Muscle layer of duodenum (tissue), 2 donors: ENCODE data around the gene PITX1.

ENCODE experiments used
- H3K27ac ChIP-seq: one replicate; pipeline ENCODE4 v1.7.0; 2013; ENCODE audit warnings: mild to moderate bottlenecking, low read length
- H3K27me3 ChIP-seq: one replicate; pipeline ENCODE4 v1.7.0; 2013; ENCODE audit warnings: low read depth, mild to moderate bottlenecking, control low read depth, low read length
- H3K36me3 ChIP-seq, 2 donors: one replicate each; pipeline ENCODE4 v1.7.0; 2013; ENCODE audit warnings: low read length in 2 of 2, control low read depth in 1 of 2, mild to moderate bottlenecking in 1 of 2; ENCODE audit not compliant: insufficient read depth in 2 of 2, control insufficient read depth in 1 of 2
- H3K4me1 ChIP-seq, 2 donors: one replicate each; pipeline ENCODE4 v1.7.0; 2013; ENCODE audit warnings: low read length in 2 of 2, mild to moderate bottlenecking in 2 of 2, control low read depth in 1 of 2, moderate library complexity in 1 of 2; ENCODE audit not compliant: insufficient read depth in 2 of 2, control insufficient read depth in 1 of 2
- H3K4me3 ChIP-seq, 2 donors: one replicate each; pipeline ENCODE4 v1.7.0; 2013; ENCODE audit warnings: low read length in 2 of 2, low read depth in 1 of 2, mild to moderate bottlenecking in 1 of 2
- H3K9me3 ChIP-seq, 2 donors: one replicate each; pipeline ENCODE4 v1.7.0; 2013; ENCODE audit warnings: low read length in 2 of 2, control low read depth in 1 of 2, mild to moderate bottlenecking in 1 of 2; ENCODE audit not compliant: control insufficient read depth in 1 of 2
- donor health status: healthy.

PITX1 gene

DNA sequence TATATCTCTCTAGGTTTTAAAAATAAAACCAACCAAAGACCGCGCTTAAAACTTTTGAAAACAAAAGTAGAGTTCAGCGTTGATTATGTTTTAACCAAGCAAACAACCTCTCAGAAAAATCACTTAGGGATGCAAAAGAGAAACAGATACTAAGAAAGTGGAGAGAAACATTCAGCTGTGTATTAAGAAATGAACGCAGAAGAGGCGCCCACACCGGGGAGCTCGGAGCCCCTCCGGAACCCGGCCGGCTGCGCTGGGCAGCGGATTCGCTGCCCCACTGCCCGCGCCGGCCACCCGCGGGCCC is 1.4 kb downstream of the PITX1 start:
- Histone ChIP-seq H3K4me1 (peaks cover 0 to 51% of the 10 kb centered on the region in 2 donors), H3K27ac (peak overlapping the region; percentile 50), H3K27me3 (peaks cover 67% of the 10 kb centered on the region), H3K9me3 (no peaks in the 10 kb centered on the region), H3K36me3 (no peaks in the 10 kb centered on the region), H3K4me3 (peak overlapping the region; percentile 56 to 66)

DNA sequence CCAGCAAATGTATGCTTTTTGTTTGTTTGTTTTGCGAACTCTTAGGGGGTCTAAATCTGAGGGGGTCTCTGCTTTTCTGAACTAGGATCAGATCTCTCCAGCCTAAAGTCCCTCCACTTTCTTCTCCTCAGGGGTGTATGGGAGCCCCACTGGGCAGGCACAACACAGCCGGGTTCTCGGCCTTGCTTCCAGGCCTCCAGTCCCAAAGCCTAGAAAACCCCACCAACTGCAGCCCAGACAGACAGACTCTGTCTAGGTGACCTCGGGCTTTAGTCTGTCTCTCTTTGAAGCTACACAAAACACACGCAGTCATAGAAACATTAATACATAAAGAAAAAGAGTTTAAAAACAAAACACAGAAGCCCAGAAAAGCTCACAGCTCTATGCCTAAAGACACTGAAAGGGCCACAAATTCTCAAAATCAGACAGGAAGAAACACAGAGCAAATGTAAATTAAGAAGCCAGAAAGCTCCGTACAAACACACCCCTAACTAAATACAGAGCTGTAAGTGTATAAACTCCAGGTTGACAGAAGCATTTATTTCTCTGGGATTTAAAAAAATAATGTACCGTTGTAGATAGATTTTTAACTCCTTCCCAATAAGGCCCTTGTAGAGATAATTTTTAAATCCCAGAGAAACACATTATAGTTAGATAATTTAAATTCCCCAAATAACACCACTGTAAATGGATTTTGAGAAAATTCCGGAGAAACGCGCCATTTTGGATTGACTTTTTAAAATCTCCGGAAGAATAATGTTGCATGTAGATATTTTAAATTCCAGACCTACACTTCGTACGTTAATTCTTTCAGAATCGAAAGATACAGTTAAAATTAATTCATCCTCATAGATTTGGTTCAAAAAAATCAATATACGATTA is 2.0 kb downstream of the PITX1 start:
- Histone ChIP-seq H3K27me3 (peaks cover 66% of the 10 kb centered on the region), H3K9me3 (no peaks in the 10 kb centered on the region), H3K36me3 (no peaks in the 10 kb centered on the region), H3K4me3 (peak overlapping the region; percentile 56 to 66), H3K4me1 (peaks cover 0 to 51% of the 10 kb centered on the region in 2 donors), H3K27ac (peak overlapping the region; percentile 50)

DNA sequence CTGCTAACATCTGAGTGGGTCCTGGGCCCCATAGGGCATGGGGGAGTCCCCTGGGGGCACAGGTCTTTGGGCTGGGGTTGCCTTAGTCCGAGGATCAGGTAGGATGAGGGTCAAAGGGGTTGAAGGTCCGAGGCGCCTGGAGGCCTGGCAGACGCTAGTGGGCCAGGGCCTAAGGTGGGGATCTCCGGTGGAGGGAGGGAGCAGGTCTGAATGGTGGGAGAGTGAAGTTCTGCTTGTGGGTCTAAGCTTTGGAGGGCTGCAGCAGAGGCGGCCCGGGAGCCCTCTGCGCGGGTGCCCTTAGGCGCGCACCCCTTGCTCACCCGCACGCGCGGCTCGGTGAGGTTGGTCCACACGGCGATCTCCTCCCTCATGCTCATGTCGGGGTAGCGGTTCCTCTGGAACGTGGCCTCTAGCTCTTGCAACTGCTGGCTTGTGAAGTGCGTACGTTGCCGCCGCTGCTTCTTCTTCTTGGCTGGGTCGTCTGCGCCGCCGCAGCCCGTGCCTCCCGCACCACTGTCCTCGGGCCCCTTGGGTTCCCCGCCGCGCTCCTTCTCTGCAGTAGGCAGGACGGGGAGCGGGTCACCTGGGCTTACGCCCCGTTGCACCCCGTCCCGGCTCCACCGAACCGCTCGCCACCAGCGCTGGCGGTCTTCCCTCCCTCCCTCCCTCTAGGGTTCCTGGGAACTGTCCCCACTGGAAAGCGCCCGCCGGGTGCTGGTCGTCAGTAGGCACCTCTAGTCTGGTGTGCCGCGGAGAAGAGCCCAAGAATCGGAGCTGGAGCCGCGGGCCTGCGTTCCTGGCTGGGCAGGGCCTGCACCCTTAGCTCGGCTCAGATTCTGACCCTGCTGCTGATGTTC is 2.8 kb downstream of the PITX1 start:
- peaks cover 0 to 51% of the 10 kb centered on the region in 2 donors for H3K4me1 ChIP-seq
- peak overlapping the region; percentile 60 for H3K27ac ChIP-seq
- H3K4me3 ChIP-seq, result peak overlapping the region; percentile 51 to 66

DNA sequence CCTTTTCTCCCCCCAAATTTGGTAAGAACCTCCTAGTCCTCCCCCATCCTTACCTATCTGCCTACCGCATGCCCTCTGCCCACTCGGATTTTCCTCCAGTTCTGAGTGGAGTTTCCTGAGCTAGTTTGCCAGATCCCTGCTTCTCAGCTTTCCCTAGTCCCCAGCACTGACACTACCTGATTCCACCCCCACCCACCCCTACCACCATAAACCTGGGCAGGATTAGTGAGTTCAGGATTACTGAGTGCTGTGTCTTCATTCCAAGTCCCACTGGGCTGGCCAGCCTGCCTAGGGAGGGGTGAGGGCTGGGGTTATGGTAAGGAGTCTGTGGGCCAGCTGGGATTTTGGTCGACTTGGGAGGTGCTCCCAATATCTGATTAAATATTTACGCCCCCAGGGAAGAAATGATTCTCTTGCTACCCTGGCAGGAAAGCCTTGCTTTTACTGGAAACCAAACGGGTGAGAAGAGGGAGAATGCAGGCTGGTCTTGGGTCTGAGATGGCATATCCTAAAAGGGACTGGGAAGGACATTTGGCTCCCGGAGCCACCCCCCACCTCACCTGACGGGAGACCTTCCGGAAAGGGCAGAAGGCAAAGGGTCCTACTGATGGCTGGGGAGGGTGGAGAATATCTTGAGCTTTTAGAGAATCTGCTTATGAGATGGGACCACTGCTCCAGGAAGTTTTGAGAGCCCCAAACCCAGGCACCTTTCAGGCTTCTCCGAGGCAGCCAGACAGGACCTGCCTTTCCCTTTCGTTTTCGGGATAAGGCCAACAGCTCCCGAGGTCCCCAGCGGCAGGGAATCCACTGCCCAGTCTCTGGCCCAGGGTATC is 3.7 kb downstream of the PITX1 start:
- H3K27ac ChIP-seq, result peak overlapping the region; percentile 60
- peaks cover 0 to 51% of the 10 kb centered on the region in 2 donors for H3K4me1 ChIP-seq
- H3K9me3 ChIP-seq, result no peaks in the 10 kb centered on the region
- peak overlapping the region; percentile 51 to 66 for H3K4me3 ChIP-seq
- H3K27me3 ChIP-seq, result peaks cover 51% of the 10 kb centered on the region
- H3K36me3 ChIP-seq, result no peaks in the 10 kb centered on the region

More for the DNA sequence above, 2.8 kb downstream of the PITX1 start:
- no peaks in the 10 kb centered on the region for H3K9me3 ChIP-seq
- H3K36me3 ChIP-seq, result no peaks in the 10 kb centered on the region
- H3K27me3 ChIP-seq, result peaks cover 57% of the 10 kb centered on the region

DNA sequence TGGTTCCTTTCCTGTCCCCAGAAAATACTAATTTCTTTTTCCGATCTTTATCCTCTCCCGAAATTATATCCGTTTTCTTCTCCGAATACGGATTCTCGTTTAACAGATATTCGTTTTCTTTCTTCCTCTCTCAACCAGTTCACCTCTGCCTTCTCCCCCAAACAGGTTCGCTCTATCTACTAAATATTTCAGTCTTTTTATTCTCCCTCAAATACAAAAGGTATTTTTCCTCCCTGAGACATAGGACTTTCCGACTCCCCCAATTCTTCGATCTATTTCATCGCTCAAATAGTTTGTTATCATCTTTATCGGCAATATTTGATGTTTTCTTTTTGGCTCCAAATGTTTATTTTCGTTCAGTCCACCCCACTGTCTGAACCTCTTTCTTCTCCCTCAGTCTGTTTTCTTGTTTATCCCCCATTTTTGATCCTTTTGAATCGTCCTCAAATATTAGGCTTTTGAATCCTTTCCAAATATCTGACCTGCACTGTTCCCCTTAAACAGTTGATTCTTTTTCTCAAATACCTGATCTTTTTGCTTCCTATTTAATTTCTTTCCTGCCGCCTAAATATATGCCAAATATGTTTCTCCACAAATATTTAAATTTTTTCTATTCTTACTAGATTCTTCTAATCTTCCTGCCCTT is 4.4 kb downstream of the PITX1 start:
- H3K4me3 ChIP-seq, result no peak overlapping the region
- H3K4me1 ChIP-seq, result peaks cover 0 to 48% of the 10 kb centered on the region in 2 donors
- H3K27me3 ChIP-seq, result peaks cover 44% of the 10 kb centered on the region
- H3K9me3 ChIP-seq, result no peaks in the 10 kb centered on the region
- no peak overlapping the region for H3K27ac ChIP-seq
- H3K36me3 ChIP-seq, result no peaks in the 10 kb centered on the region

DNA sequence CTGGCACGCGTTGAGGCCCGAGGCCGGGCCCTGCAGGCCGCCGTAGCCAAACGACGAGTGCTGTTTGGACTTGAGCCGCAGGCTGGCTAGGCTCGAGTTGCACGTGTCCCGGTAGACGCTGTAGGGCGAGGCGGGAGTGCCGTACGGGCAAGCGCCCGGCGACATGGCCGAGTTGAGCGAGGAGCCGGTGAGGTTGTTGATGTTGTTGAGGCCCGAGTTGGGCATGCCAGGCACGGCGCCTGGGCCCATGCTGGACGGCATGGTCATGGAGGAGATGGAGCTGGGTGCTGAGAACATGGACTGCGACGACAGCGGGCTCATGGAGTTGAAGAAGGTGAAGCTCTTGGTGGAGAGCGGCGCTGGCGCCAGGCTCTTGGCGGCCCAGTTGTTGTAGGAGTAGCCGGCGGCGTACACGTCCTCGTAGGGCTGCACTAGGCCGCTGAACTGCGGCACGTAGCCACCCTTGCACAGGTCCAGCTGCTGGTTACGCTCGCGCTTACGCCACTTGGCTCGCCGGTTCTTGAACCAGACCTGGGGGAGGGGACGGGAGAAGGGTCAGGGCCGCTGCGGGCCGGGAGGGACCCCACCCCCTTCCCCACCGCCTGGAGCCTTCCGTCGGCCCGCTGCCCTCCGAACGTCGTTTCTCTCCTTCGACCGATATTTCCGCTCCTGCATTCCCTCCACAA is 5.1 kb downstream of the PITX1 start:
- no peaks in the 10 kb centered on the region for H3K9me3 ChIP-seq
- peaks cover 41% of the 10 kb centered on the region for H3K27me3 ChIP-seq
- no peak overlapping the region for H3K4me3 ChIP-seq
- H3K27ac ChIP-seq, result no peak overlapping the region
- no peaks in the 10 kb centered on the region for H3K36me3 ChIP-seq
- H3K4me1 ChIP-seq, result peaks cover 0 to 44% of the 10 kb centered on the region in 2 donors

DNA sequence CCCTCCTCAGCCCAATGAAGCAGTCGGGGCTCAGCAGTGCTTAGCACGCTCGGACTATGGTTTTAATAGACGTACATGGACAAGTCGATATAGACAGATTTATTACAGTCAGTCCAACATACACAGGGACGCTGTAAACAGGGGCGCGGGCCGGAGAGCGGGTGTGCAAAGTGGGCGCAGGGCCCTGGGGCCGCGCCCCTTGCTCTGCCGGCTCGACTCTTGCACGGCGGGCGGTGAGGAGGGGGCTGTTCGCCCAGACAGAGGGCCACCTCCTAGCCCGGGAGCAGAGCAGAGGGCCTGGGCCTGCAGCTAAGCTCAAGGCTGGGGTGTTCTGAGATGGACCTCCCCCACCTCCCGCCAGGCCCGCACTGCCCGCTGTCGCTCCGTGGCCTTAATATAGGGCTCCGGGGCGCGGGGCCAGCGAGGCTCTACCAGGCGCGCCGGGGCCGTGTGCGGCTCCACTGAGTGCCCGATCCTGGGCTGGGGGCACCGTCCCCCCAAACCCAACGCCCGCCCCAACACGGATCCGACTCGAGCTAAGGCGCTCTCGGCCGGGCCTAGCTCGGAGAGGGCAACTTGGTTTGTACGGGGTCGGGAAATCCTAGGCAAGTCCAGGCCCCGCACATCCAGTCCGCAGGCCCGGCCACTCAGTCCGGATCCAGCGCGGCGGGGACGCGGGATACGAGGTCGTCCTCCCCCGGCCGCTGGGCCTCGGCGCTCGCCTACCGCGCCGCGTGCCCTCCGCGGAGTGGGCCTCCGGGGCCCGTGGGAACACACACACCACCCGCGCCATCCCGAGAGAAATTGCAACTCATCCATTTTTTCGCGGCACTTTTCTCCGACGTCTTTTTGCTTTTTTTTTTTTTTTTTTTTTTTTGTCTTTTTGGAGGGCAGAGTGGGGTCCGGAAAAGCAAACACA is 6.1 kb downstream of the PITX1 start:
- Histone ChIP-seq H3K9me3 (no peaks in the 10 kb centered on the region), H3K27me3 (peaks cover 37% of the 10 kb centered on the region), H3K27ac (no peak overlapping the region), H3K4me1 (peaks cover 0 to 36% of the 10 kb centered on the region in 2 donors), H3K36me3 (no peaks in the 10 kb centered on the region), H3K4me3 (no peak overlapping the region)

DNA sequence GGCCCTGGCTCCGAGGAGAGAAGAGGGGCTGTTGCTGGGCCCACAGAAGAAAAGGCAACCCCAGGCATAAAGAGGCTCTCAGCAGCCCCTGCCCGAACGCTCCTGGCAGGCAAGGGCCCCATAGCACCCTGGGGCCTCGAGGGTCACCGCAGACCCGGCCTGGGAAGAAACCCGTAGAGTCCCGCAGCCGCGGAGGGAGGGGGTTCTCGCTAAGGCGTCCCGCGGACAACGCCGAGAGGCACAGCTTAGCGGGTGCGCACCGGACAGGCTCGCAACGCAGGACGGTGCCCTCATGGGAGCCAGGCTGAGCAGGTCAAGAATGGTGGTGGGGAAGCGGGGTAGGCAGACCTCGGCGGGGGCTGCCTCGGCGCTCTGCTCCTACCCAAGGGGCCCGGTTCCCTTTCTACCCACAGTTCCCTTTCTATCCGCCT is 6.7 kb downstream of the PITX1 start:
- no peak overlapping the region for H3K27ac ChIP-seq
- no peak overlapping the region for H3K4me3 ChIP-seq
- peaks cover 37% of the 10 kb centered on the region for H3K27me3 ChIP-seq
- no peaks in the 10 kb centered on the region for H3K9me3 ChIP-seq
- no peaks in the 10 kb centered on the region for H3K36me3 ChIP-seq
- peaks cover 0 to 30% of the 10 kb centered on the region in 2 donors for H3K4me1 ChIP-seq

DNA sequence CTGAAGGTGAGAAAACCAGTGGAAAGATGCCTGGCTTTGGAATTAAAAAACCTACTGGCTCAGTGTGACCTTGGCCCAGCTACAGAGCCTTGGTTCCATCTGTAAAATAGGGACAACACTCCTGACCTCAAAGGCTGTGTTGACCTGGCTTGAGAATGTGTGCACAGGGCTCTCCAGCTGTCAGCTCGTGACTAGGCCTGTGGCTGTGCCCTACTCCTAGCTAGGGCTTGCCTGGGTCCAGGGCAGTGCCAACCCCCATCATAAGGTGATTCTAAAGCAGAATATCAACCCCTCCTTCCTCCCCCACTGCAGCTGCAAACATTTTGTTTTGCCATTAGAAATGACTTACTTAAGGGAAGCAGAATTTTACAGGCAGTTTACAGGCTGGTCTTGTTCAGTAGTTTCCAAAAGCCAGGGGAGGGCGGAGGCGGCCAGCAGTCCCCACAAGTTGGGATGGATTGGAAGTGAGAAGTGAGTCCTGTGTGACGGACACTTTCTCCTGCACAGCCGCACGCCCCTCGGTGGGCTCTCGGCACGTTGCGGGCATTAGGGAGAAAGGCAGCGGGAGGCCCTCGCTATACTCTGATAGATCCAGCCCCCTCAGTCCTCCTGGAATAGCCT is 7.3 kb downstream of the PITX1 start:
- Histone ChIP-seq H3K27me3 (peaks cover 36% of the 10 kb centered on the region), H3K27ac (no peak overlapping the region), H3K4me1 (peaks cover 0 to 29% of the 10 kb centered on the region in 2 donors), H3K36me3 (no peaks in the 10 kb centered on the region), H3K4me3 (no peak overlapping the region), H3K9me3 (no peaks in the 10 kb centered on the region)
